HG03571 (cell line): ENCODE data around the gene S100A8.

Experiments used
- ATAC-seq: cut with Tn5 transposase; IDR thresholded peaks from one replicate; pipeline ENCODE4 v1.9.1; 2021; ENCODE audit not compliant: unreplicated experiment

S100A8 gene

DNA sequence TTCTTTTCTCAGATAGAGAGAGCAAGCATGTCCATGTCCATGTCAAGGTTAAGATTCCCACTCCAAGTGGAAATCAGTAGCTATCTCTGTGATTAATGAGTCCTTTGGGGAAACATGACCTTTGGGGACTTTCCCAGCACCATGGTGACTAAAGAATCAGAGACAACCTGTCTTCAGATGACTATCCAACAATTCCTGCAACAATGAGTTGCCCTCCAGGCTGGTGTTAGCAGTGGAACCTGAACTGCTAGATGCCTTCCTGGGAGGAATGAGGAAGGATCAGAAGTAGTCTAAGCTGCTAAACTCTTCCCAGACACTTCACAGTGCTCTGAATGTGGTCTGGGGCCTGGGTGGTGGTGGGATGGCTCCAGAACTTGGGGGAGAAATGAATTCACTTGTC lies 26.7 kb downstream of the S100A8 start:
- ATAC-seq = no peak

DNA sequence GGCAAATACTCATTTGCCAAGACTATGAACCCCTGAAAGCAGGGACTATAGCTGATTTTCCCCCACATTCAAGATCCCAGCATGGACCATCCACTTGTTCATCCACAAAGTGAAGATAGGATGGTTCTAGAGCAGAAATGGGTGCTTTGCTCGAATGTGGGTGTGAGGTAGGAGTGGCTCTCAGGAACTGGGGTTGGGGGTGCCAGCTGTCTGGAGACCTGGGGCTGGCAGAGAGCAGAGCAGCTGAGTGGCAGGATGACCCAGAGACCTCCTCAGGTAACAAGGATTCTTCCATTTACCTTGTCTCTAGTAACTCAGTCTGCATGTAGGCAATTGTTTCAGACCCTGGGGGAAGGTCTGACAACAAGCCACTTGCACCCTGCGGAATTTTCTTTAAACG lies 27.2 kb downstream of the S100A8 start:
- ATAC-seq = no peak

DNA sequence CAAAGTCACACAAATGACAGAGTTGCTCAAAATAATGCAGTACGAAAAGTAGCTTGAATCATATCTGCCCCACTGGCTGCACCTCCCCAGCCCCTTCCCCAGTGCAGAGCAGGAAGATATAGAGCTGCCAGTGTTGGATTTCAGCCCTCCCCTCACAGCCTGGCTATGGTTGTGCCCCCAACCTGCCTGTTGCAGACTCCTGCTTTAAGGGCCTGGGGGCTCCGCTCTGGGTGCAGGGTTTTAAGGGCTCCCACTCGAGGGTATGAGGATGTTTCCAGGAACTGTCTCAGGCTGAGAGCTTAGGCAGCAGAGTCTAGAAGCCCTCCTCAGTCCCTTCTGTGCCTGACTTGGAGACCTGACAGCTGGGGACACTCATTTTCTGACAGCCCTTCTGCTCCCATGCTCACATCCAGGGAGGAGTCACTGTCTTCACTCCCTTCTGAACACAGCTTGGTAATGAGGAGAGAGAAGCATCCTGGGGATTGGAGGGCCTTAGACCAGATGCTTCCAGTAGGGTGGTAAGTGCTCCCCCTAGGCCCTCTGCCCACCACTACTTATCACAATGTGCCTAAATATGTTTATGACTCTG lies 28.6 kb downstream of the S100A8 start:
- no peak for ATAC-seq

DNA sequence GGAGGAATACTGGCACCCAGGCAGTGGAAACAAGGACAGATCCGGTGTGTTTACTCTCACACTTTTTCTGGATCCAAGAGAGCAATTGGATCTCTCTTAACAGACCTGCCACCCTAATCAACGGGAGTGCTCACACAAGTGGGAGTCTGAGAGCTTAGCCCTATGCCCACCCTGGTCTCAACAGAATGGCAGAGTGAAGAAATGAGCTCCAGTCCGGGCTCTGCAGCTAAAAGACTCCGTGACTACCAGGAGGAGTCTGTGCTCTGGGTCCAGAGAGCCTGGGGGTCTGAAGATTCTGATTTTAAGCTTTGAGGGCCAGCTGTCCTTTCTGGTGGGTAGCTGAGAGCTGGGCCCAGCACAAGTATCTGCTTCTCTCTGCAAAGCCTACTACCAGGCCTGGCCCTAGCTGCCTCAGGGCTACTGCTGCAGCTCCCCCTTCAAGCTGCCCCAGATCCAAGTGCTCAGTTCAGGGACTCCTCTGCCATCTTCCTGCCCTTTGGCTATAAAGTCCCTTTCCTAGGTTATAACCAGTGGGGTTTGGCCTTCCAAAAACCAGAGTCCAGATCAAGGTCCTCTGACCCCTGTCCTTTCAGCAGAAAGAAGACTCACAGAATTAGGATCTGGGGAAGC lies 29.3 kb downstream of the S100A8 start:
- ATAC-seq = no peak

DNA sequence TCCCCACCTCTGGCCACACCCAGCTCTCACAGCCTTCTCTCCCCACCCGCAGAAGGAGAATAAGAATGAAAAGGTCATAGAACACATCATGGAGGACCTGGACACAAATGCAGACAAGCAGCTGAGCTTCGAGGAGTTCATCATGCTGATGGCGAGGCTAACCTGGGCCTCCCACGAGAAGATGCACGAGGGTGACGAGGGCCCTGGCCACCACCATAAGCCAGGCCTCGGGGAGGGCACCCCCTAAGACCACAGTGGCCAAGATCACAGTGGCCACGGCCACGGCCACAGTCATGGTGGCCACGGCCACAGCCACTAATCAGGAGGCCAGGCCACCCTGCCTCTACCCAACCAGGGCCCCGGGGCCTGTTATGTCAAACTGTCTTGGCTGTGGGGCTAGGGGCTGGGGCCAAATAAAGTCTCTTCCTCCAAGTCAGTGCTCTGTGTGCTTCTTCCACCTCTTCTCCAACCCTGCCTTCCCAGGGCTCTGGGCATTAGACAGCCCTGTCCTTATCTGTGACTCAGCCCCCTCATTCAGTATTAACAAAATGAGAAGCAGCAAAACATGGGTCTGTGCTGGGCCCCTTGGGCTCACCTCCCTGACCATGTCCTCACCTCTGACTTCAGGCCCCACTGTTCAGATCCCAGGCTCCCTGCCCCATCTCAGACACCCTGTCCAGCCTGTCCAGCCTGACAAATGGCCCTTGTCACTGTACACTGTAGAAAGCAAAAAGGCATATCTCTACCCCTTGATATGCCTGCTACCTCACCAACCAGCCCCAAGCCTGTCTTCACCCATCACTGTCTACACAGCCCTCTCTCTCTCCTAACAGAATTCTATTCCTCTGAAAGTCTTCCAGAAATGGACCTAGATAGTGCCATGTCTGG lies 30.0 kb downstream of the S100A8 start:
- no peak for ATAC-seq

- no peak for ATAC-seq
These were observed 30.7 kb downstream of the S100A8 start for GRCh38 chr1:153360190-153360589.

- ATAC-seq = no peak
These were observed 31.6 kb downstream of the S100A8 start for GRCh38 chr1:153359241-153359640.

GRCh38 chr1:153358691-153358975 lies 32.2 kb downstream of the S100A8 start:
- ATAC-seq = no peak

GRCh38 chr1:153357853-153358690 lies 32.8 kb downstream of the S100A8 start, which contains the start of gene S100A9:
Gene S100A9 (plus strand): TSS chr1:153357854. CDS start chr1:153358284, 430 bp downstream.
- ATAC-seq = no peak

- ATAC-seq = no peak
These were observed 33.6 kb downstream of the S100A8 start for GRCh38 chr1:153357076-153357852.

DNA sequence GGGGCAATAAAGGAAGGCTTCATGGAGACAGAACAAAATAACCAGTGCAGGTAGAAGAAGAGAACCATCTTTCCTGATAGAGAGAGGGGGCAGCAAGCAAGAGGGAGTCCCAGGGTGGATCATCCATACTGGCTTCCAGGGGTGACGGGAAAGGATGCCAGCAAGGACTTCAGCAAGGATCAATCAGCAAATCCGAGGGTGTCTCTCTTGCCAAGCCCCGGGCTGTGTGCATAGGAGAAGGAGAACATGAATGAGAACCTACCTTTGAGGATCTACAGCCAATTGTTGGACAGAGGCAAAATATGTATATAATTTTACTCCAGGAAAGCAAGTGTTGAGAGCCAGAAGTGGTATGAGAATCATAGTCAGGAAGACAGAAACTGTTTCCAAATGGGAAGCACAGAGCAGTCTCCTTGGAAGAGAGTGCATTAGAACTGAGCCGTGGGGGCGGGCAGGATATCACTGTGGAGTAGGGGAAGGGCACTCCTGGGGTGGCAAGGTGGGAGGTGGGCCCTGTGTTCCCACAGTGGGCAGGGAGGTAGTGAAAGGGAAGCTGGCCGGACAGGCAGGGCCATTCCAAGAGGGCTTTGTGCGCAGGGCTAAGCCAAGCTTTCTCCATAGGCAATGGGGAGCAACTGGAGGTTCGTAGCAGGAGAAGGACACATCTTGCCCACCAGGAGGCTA lies 34.3 kb downstream of the S100A8 start:
- no peak for ATAC-seq

GRCh38 chr1:153355445-153356071 lies 35.3 kb downstream of the S100A8 start:
- no peak for ATAC-seq

DNA sequence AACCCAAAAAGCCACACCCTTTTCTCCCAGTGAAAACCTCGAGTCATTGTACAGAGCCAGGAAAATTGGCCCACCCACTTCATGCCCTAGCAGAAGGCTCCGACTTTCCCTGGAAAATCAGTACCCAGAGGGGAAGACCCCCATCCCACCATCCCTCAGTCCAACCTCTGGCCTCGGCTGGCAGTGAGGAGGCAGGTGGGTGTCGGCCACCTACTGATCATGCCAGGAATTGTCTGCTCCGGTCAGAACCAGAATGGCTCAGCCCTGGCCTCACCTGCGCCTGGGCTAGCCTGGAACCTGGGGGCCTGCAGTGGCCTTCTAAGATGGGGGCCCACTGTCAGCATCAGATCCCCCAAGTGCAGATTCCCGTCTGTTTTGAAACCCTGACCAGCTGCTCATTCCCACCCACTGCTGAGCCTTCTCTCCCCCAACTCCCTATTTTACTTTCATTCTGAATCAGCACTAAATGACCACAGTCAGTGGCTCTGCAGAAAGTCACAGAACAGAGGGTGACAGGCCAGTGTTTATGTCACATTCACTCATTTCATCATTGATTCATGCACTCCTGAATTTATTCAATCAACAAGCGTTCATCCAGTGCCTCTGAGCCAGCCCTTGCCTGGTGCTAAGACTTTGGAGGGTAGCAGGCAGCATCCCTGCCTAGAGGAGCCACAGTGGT lies 36.2 kb downstream of the S100A8 start:
- no peak for ATAC-seq

DNA sequence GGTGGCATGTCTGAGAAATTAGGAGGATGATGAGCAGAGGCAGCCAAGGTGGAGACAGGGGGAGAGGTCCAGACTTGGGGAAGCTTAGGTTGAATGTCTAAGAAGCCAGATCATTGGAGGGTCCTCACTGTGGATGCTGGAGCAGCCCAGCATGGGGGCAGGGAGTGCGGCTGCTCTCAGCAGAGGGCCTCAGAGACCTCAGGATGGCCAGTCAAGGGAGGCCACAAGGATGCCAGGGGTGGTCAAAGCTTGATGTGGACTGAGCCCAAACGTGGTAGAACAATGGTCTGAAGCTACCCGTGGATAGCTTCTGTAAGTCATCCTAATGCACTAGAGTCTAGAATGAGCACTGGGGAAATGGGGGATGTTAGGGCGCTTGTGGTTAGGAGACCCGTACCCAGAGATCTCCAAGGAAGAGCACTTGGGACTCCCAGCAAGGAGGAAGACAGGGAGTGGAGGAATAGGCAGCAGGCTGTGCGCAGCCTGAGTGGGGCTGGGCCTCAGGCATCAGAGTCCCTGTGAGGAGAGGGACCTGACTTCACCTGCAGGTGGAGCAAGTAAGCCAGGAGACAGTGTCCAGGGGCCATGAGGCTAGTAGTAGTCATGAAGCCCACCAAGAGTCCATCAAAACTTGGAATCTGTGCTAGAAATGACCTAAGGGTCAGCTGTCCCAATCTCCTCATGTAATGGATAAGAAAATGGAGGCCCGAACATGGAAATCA lies 37.5 kb downstream of the S100A8 start:
- no peak for ATAC-seq

GRCh38 chr1:153352523-153352922 lies 38.4 kb downstream of the S100A8 start:
- ATAC-seq = no peak

DNA sequence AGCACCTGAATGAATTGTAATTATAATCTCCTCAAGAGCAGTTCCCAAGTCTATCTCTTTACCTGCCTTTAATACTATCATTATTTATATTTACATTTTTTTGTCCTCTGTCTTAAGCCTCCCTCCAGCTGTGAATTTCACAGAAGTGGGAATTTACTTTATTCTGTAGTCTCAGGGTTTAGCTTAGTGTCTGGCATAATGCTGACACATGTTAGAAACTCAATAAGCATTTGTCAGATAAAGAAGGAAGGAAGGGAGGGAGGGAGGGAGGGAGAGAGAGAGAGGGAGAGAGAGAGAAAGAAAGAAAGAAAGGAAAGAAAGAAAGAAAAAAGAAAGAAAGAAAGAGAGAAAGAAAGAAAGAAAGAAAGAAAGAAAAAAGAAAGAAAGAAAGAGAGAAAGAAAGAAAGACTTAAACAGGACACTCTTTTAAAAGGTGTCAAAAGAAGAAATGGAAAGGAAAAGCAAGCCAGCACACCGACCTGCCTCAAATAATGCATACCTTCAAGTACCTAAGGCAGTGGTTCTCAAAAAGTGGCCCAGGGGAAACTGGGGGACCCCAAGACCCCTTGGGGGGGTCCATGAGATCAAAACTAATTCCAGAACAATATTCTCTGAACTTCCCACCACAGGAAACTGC lies 40.4 kb downstream of the S100A8 start:
- no peak for ATAC-seq

GRCh38 chr1:153349363-153350320 lies 41.2 kb downstream of the S100A8 start:
- ATAC-seq = no peak
